H1 (cell line): ENCODE measurements around the gene BAX. TPM values are rescaled to one million over a fixed set of nuclear protein-coding genes. Genes with fewer than 3 reads are reported as not detected.

Experiments
- ASH2L ChIP-seq: fragments of 200-600, 300-600 bp; sonication (generic); IDR thresholded peaks from one replicate; pipeline ENCODE4 v1.7.1; 2017; ENCODE audit warnings: low read length
- KDM1A ChIP-seq: fragments of 200-600, 300-600 bp; sonication (generic); IDR thresholded peaks from 2 replicates; pipeline ENCODE4 v1.7.1; 2016; ENCODE audit warnings: mild to moderate bottlenecking, low read length, borderline replicate concordance
- MAFK ChIP-seq: IDR thresholded peaks from 2 replicates; pipeline ENCODE4 v1.6.1; 2012; ENCODE audit warnings: low read depth, mild to moderate bottlenecking, improper control_type of control experiment, low read length
- NRF1 ChIP-seq: IDR thresholded peaks from 2 replicates; pipeline ENCODE4 v1.6.1; 2011; ENCODE audit warnings: mild to moderate bottlenecking, low read depth, low read length, improper control_type of control experiment
- SRF ChIP-seq: IDR thresholded peaks from 2 replicates; pipeline ENCODE4 v1.6.1; 2011; ENCODE audit warnings: mild to moderate bottlenecking, low read depth, low read length, moderate library complexity
- polyA plus RNA-seq, 7 experiments: library from polyadenylated mRNA; depleted of rRNA in 3 of 7; stranded (reverse) in 5 of 7; unstranded in 2 of 7; fragments of >200 nt in 5 of 7; fragments of 200-250 nt in 2 of 7; gene quantifications; 1 replicate in 5 of 7; 2 replicates in 1 of 7; 4 replicates in 1 of 7; pipeline versions ENCODE4 v1.2.1 to v1.2.3, GENCODE V29; 2011 to 2013; ENCODE audit warnings: missing spikeins in 2 of 7, mixed read lengths in 2 of 7
- total RNA-seq: library from RNA; stranded (reverse); fragmentation: NEBNext Ultra II Directional; extraction: Animal tissue kit (Norgen Biotek cat#: 25700); gene quantifications from 2 replicates; pipeline ENCODE4 v1.2.1, GENCODE V29; 2021

The BAX gene
- total and polyA plus RNA-seq, 2 of the 8 experiments (the other 6 are each of a cell fraction or from before 2014, with no cell fraction given), result 257 to 346 TPM

GRCh38 chr19:48989701-48990291 lies 35.1 kb downstream of the BAX start (continued):
- TF ChIP-seq NRF1 (no peak), KDM1A (no peak), MAFK (no peak), ASH2L (no peak), SRF (no peak)
